Panc1 (cell line): Measurements from ENCODE around the gene R3HDM4. TPM values are rescaled to one million over a fixed set of nuclear protein-coding genes. Genes with fewer than 3 reads are reported as not detected.

Experiments used
- ATAC-seq: fragments of 200-7000 bp; cut with Tn5 transposase; 2 replicates; pipeline ENCODE4 v1.9.1; 2020; ENCODE audit warnings: mild to moderate bottlenecking, moderate library complexity
- BruUV-seq: library from RNA; stranded (reverse); fragments of 400-500 nt; replicated peaks from 2 replicates; lab custom pipeline; 2021; lab: Mats Ljungman, UMichigan
- CTCF ChIA-PET: fragments of 300-600 bp; sonication (Branson Sonifier 250); formaldehyde crosslinking; loops from one replicate; lab custom pipeline; 2022; ENCODE audit warnings: antibody characterized with exemption; lab: Charles Lee
- POLR2A ChIA-PET: fragments of 300-600 bp; sonication (Branson Sonifier 250); formaldehyde crosslinking; loops from one replicate; lab custom pipeline; 2022; ENCODE audit warnings: antibody characterized with exemption; lab: Charles Lee
- DNase-seq: peaks from one replicate; pipeline ENCODE4 v3.0.0-alpha.2; 2010; ENCODE audit warnings: low read depth, low spot score
- H3K27ac ChIP-seq: 2 replicates; pipeline ENCODE4 v1.5.1; 2011; ENCODE audit warnings: mild to moderate bottlenecking, low read length, inconsistent platforms
- H3K27me3 ChIP-seq: fragments of 200-500 bp; sonication (Bioruptor generic); 2 replicates; pipeline ENCODE4 v1.6.0; 2014; ENCODE audit warnings: low read length, inconsistent platforms; ENCODE audit not compliant: control insufficient read depth, insufficient read depth
- H3K36me3 ChIP-seq: fragments of 200-500 bp; sonication (Bioruptor generic); 2 replicates; pipeline ENCODE4 v1.5.1; 2014; ENCODE audit warnings: inconsistent platforms, mild to moderate bottlenecking, low read length, moderate library complexity; ENCODE audit not compliant: control insufficient read depth, insufficient read depth
- H3K4me1 ChIP-seq: 2 replicates; pipeline ENCODE4 v1.5.1; 2011; ENCODE audit warnings: inconsistent platforms, mild to moderate bottlenecking, low read length, moderate library complexity; ENCODE audit not compliant: control insufficient read depth, insufficient read depth
- H3K4me3 ChIP-seq, 2 experiments: 2 replicates each; pipeline ENCODE4 v1.5.1; 2011 to 2012; ENCODE audit warnings: low read depth in 2 of 2, low read length in 2 of 2, mild to moderate bottlenecking in 2 of 2, inconsistent platforms in 1 of 2, moderate library complexity in 1 of 2
- H3K9me3 ChIP-seq: fragments of 200-500 bp; sonication (Bioruptor generic); 2 replicates; pipeline ENCODE4 v1.5.1; 2014; ENCODE audit warnings: low read depth, mild to moderate bottlenecking, inconsistent platforms, low read length, moderate library complexity; ENCODE audit not compliant: control insufficient read depth, insufficient read depth
- POLR2AphosphoS5 ChIP-seq: IDR thresholded peaks from 2 replicates; pipeline ENCODE4 v1.6.1; 2012; ENCODE audit warnings: mild to moderate bottlenecking, low read depth, low read length, moderate library complexity
- SIN3A ChIP-seq: IDR thresholded peaks from 2 replicates; pipeline ENCODE4 v1.6.1; 2012; ENCODE audit warnings: low read depth, mild to moderate bottlenecking, low read length, moderate library complexity, borderline replicate concordance; ENCODE audit not compliant: insufficient read depth
- TCF7L2 ChIP-seq: IDR thresholded peaks from 2 replicates; pipeline ENCODE4 v1.6.1; 2011; ENCODE audit warnings: mild to moderate bottlenecking, low read depth, low read length, inconsistent platforms
- in situ Hi-C: cut with HindIII; loops from 2 replicates; pipeline ENCODE4 v1.10.0; 2016; ENCODE audit warnings: low sequenced_read_pairs, low pct_unique_long_range_greater_than_20kb
- intact Hi-C: fragments of 100-400 bp; cut with micrococcal nuclease; formaldehyde crosslinking; loops from one replicate; pipeline ENCODE4 v1.10.0; 2022; ENCODE audit not compliant: unreplicated experiment
- total RNA-seq: library from RNA; stranded (reverse); gene quantifications from one replicate; pipeline ENCODE4 v1.2.1, GENCODE V29; 2021; ENCODE audit not compliant: unreplicated experiment
- TF ChIP-seq, protein P1 (sequence below), 2 experiments: IDR thresholded peaks; 2 replicates each; pipeline ENCODE4 v1.6.1; 2011 to 2012; ENCODE audit warnings: low read depth in 2 of 2, control low read depth in 1 of 2, low read length in 1 of 2, mild to moderate bottlenecking in 1 of 2, moderate library complexity in 1 of 2; ENCODE audit not compliant: insufficient read depth in 1 of 2
- TF ChIP-seq, protein P2 (sequence below): fragments of 450-650 bp; IDR thresholded peaks from 2 replicates; pipeline ENCODE4 v1.5.1; 2017; ENCODE audit warnings: mild to moderate bottlenecking

The R3HDM4 gene
- total RNA-seq, 1 experiment from 2014 or later = 43.5 TPM

- Histone ChIP-seq H3K27ac (no peak overlapping the region), H3K4me3 (no peak overlapping the region), H3K4me1 (peaks cover 21% of the 10 kb centered on the region), H3K9me3 (no peaks in the 10 kb centered on the region), H3K36me3 (peaks cover 8% of the 10 kb centered on the region; the same call in 1 of the 2 replicates), H3K27me3 (no peaks in the 10 kb centered on the region)
- ATAC-seq (no peak), DNase-seq (no peak)
- in situ Hi-C loops = no loop called here
- BruUV-seq = no TSS peak
- CTCF ChIA-PET = interaction anchor here (0.6 kb wide), 1 partner anchor 10 kb away, joined by 8 read pairs; no protein-coding TSS in a partner anchor
- no peak for TF ChIP-seq TCF7L2
- TF ChIP-seq, protein P1, sequence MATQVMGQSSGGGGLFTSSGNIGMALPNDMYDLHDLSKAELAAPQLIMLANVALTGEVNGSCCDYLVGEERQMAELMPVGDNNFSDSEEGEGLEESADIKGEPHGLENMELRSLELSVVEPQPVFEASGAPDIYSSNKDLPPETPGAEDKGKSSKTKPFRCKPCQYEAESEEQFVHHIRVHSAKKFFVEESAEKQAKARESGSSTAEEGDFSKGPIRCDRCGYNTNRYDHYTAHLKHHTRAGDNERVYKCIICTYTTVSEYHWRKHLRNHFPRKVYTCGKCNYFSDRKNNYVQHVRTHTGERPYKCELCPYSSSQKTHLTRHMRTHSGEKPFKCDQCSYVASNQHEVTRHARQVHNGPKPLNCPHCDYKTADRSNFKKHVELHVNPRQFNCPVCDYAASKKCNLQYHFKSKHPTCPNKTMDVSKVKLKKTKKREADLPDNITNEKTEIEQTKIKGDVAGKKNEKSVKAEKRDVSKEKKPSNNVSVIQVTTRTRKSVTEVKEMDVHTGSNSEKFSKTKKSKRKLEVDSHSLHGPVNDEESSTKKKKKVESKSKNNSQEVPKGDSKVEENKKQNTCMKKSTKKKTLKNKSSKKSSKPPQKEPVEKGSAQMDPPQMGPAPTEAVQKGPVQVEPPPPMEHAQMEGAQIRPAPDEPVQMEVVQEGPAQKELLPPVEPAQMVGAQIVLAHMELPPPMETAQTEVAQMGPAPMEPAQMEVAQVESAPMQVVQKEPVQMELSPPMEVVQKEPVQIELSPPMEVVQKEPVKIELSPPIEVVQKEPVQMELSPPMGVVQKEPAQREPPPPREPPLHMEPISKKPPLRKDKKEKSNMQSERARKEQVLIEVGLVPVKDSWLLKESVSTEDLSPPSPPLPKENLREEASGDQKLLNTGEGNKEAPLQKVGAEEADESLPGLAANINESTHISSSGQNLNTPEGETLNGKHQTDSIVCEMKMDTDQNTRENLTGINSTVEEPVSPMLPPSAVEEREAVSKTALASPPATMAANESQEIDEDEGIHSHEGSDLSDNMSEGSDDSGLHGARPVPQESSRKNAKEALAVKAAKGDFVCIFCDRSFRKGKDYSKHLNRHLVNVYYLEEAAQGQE (IDR thresholded peaks at IDR 0.05; ENCODE audit: insufficient read depth in 1 of 2, low read depth in 2 of 2, low read length in 1 of 2) = no peak
- POLR2A ChIA-PET = no interaction called here
- intact Hi-C loops = no loop called here
Observed at GRCh38 chr19:929891-930258, 16.9 kb upstream of the R3HDM4 start.

DNA sequence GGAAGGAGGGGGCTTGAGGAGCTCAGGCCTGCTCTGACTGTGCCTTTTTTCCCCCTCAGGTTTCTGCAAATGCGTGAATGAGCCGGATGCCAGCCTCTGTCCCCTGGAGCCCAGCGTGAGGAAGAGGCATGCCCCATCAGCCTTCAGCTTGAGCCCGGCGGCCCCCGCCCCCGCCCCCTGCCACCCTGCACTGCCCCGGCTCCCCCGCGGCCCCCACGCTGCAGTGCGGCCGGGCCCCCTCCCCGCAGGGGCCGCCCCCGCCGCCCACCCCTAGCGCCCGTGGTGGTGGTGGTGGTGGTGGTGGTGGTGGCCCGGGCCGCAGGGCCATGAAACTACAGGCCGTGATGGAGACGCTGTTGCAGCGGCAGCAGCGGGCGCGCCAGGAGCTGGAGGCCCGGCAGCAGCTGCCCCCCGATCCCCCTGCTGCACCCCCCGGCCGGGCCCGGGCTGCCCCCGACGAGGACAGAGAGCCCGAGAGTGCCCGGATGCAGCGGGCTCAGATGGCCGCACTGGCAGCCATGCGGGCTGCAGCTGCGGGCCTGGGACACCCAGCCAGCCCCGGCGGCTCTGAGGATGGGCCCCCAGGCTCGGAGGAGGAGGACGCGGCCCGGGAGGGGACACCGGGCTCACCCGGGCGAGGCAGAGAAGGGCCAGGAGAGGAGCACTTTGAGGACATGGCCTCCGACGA, 16.3 kb upstream of the R3HDM4 start:
- H3K27ac ChIP-seq = no peak overlapping the region
- in situ Hi-C loops = no loop called here
- TF ChIP-seq, protein P2, sequence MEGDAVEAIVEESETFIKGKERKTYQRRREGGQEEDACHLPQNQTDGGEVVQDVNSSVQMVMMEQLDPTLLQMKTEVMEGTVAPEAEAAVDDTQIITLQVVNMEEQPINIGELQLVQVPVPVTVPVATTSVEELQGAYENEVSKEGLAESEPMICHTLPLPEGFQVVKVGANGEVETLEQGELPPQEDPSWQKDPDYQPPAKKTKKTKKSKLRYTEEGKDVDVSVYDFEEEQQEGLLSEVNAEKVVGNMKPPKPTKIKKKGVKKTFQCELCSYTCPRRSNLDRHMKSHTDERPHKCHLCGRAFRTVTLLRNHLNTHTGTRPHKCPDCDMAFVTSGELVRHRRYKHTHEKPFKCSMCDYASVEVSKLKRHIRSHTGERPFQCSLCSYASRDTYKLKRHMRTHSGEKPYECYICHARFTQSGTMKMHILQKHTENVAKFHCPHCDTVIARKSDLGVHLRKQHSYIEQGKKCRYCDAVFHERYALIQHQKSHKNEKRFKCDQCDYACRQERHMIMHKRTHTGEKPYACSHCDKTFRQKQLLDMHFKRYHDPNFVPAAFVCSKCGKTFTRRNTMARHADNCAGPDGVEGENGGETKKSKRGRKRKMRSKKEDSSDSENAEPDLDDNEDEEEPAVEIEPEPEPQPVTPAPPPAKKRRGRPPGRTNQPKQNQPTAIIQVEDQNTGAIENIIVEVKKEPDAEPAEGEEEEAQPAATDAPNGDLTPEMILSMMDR = no peak
- TF ChIP-seq POLR2AphosphoS5 = no peak
- TF ChIP-seq, protein P1 (IDR thresholded peaks at IDR 0.05; ENCODE audit: insufficient read depth in 1 of 2, low read depth in 2 of 2, low read length in 1 of 2) = no peak
- no peak for TF ChIP-seq TCF7L2
- no peak for TF ChIP-seq SIN3A
- H3K4me3 ChIP-seq = no peak overlapping the region
- no peaks in the 10 kb centered on the region for H3K27me3 ChIP-seq
- no peak for ATAC-seq
- no peak for DNase-seq
- H3K9me3 ChIP-seq = no peaks in the 10 kb centered on the region
- peaks cover 15% of the 10 kb centered on the region for H3K4me1 ChIP-seq
- peaks cover 8% of the 10 kb centered on the region; the same call in 1 of the 2 replicates for H3K36me3 ChIP-seq
- ChIA-PET POLR2A (no interaction called here), CTCF (no interaction called here)
- no TSS peak for BruUV-seq
- intact Hi-C loops = no loop called here
